ENCODE results near the gene CCDC88A. TPM values are rescaled to one million over a fixed set of nuclear protein-coding genes. Genes with fewer than 3 reads are reported as not detected.
"Not testable (repeated sequence)": the region's sequence is repeated elsewhere in the genome, so short reads cannot be mapped to it uniquely, and the experiment has no call there.

CCDC88A gene
- total and polyA plus RNA-seq, 2 donors from 2014 or later = 8.2 to 47.6 TPM

GRCh38 chr2:55282110-55282917 is 137.3 kb downstream of the CCDC88A start:
- no peak for TF ChIP-seq CTCF (IDR thresholded peaks at IDR 0.05; ENCODE audit: borderline replicate concordance, extremely low read depth, insufficient read depth)
- Histone ChIP-seq H3K27ac (ENCODE audit: low read depth in 2 of 2, low read length in 2 of 2) (peak overlapping the region; percentile 84 to 87), H3K4me3 (ENCODE audit: low read length in 3 of 3) (peak overlapping the region; percentile 38 to 89 (median 72)), H3K4me1 (ENCODE audit: control insufficient read depth in 2 of 3, insufficient read depth in 2 of 3, low read depth in 1 of 3, low read length in 3 of 3) (peaks cover 0 to 5% (median 0%) of the 10 kb centered on the region in 3 donors), H3K27me3 (ENCODE audit: control insufficient read depth, insufficient read depth, low read length) (no peaks in the 10 kb centered on the region), H3K9me3 (ENCODE audit: control insufficient read depth in 2 of 3, insufficient read depth in 1 of 3, low read length in 3 of 3) (no peaks in the 10 kb centered on the region), H3K9ac (ENCODE audit: low read length in 3 of 3) (peak overlapping the region; percentile 6 to 91 (median 88)), H3K36me3 (ENCODE audit: control insufficient read depth in 2 of 3, insufficient read depth in 3 of 3, low read length in 3 of 3) (no peaks in the 10 kb centered on the region)
- FAIRE-seq (no peak), DNase-seq (peak; percentile 87 to 96 (median 91))
- intact Hi-C loops (cut with DNase I) = no loop called here

GRCh38 chr2:55280851-55281546 is 138.7 kb downstream of the CCDC88A start:
- DNase-seq; H3K27me3 ChIP-seq (ENCODE audit: control insufficient read depth, insufficient read depth, low read length); H3K9me3 ChIP-seq (ENCODE audit: control insufficient read depth in 2 of 3, insufficient read depth in 1 of 3, low read length in 3 of 3); intact Hi-C loops (cut with DNase I); H3K27ac ChIP-seq (ENCODE audit: low read depth in 2 of 2, low read length in 2 of 2); H3K4me1 ChIP-seq (ENCODE audit: control insufficient read depth in 2 of 3, insufficient read depth in 2 of 3, low read depth in 1 of 3, low read length in 3 of 3); FAIRE-seq; H3K36me3 ChIP-seq (ENCODE audit: control insufficient read depth in 2 of 3, insufficient read depth in 3 of 3, low read length in 3 of 3); H3K9ac ChIP-seq (ENCODE audit: low read length in 3 of 3); H3K4me3 ChIP-seq (ENCODE audit: low read length in 3 of 3): not testable (repeated sequence)

- H3K9ac ChIP-seq (ENCODE audit: low read length in 3 of 3); H3K36me3 ChIP-seq (ENCODE audit: control insufficient read depth in 2 of 3, insufficient read depth in 3 of 3, low read length in 3 of 3); H3K4me1 ChIP-seq (ENCODE audit: control insufficient read depth in 2 of 3, insufficient read depth in 2 of 3, low read depth in 1 of 3, low read length in 3 of 3); H3K9me3 ChIP-seq (ENCODE audit: control insufficient read depth in 2 of 3, insufficient read depth in 1 of 3, low read length in 3 of 3); H3K4me3 ChIP-seq (ENCODE audit: low read length in 3 of 3); DNase-seq; H3K27me3 ChIP-seq (ENCODE audit: control insufficient read depth, insufficient read depth, low read length); H3K27ac ChIP-seq (ENCODE audit: low read depth in 2 of 2, low read length in 2 of 2); intact Hi-C loops (cut with DNase I); FAIRE-seq: not testable (repeated sequence)
Measured at GRCh38 chr2:55279859-55280424, 139.7 kb downstream of the CCDC88A start.

GRCh38 chr2:55279214-55279835 is 140.3 kb downstream of the CCDC88A start:
- intact Hi-C loops (cut with DNase I); H3K36me3 ChIP-seq (ENCODE audit: control insufficient read depth in 2 of 3, insufficient read depth in 3 of 3, low read length in 3 of 3); FAIRE-seq; H3K9me3 ChIP-seq (ENCODE audit: control insufficient read depth in 2 of 3, insufficient read depth in 1 of 3, low read length in 3 of 3); DNase-seq; H3K4me1 ChIP-seq (ENCODE audit: control insufficient read depth in 2 of 3, insufficient read depth in 2 of 3, low read depth in 1 of 3, low read length in 3 of 3); H3K9ac ChIP-seq (ENCODE audit: low read length in 3 of 3); H3K4me3 ChIP-seq (ENCODE audit: low read length in 3 of 3); H3K27ac ChIP-seq (ENCODE audit: low read depth in 2 of 2, low read length in 2 of 2); H3K27me3 ChIP-seq (ENCODE audit: control insufficient read depth, insufficient read depth, low read length): not testable (repeated sequence)
